ENCODE data around the gene MANBA. TPM values are rescaled to one million over a fixed set of nuclear protein-coding genes. Genes with fewer than 3 reads are reported as not detected.

MANBA gene
- total RNA-seq, 1 experiment from 2014 or later: 21.4 TPM

DNA sequence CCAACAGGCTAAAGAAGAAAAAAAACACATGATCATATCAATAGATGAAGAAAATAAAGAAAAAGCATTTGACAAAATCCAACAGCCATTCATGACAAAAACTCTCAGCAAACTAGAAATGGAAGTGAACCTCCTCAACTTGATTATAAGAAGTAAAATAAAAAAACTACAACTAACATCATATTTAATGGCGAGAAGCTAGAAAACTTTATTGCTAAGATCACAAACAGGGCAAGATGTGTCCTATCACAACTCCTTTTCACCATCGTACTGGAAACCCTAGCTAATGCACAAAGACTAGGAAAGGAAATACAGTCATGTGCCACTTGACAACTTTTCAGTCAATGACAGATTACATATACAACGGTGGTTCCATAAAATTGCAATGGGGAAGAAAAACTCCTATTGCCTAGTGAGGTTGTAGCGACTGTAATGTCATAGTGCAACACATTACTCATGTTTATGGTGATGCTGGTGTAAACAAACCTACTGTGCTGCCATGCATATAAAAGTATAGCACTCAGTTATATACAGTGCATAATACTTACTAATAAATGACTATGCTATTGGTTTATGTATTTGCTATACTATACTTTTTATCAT lies 12.1 kb upstream of the MANBA start:
- Histone ChIP-seq H3K4ac (ENCODE audit: low read depth, low read length) (no peak overlapping the region), H2BK20ac (ENCODE audit: low read depth, low read length, poor library complexity, severe bottlenecking) (no peak overlapping the region), H4K20me1 (ENCODE audit: control insufficient read depth, insufficient read depth, insufficient read length) (no peaks in the 10 kb centered on the region), H4K91ac (ENCODE audit: insufficient read length, low read depth, low read length) (no peak overlapping the region), H3K23ac (ENCODE audit: insufficient read length, low read depth, low read length) (no peak overlapping the region), H2AFZ (ENCODE audit: low read length) (no peak overlapping the region), H2BK5ac (ENCODE audit: insufficient read length, low read length) (no peak overlapping the region), H3K9me3 (ENCODE audit: control insufficient read depth, low read depth, low read length) (no peaks in the 10 kb centered on the region), H4K5ac (ENCODE audit: insufficient read length, low read depth, low read length) (no peak overlapping the region), H3K27ac (ENCODE audit: insufficient read length, low read depth, low read length) (no peak overlapping the region), H3K4me1 (ENCODE audit: insufficient read depth, low read length) (no peaks in the 10 kb centered on the region), H3K79me2 (ENCODE audit: insufficient read depth, low read length) (no peaks in the 10 kb centered on the region), H3K79me1 (ENCODE audit: insufficient read depth, low read depth, low read length, poor library complexity, severe bottlenecking) (no peaks in the 10 kb centered on the region), H3K27me3 (ENCODE audit: insufficient read depth, low read length) (no peaks in the 10 kb centered on the region), H2AK5ac (ENCODE audit: insufficient read length, low read length) (no peak overlapping the region), H3K4me2 (ENCODE audit: insufficient read depth, insufficient read length, low read length) (no peak overlapping the region), H2BK12ac (ENCODE audit: insufficient read length, low read depth, low read length) (no peak overlapping the region), H3K14ac (ENCODE audit: insufficient read depth, low read length) (no peak overlapping the region), H4K8ac (replicated peaks; ENCODE audit: insufficient read length, low read depth, low read length) (no peak overlapping the region), H2BK120ac (ENCODE audit: low read depth, low read length, poor library complexity, severe bottlenecking) (no peak overlapping the region), H3K56ac (ENCODE audit: insufficient read length, low read depth, low read length) (no peak overlapping the region), H3K18ac (ENCODE audit: insufficient read length, low read depth, low read length) (no peak overlapping the region), H3T11ph (ENCODE audit: low read length) (no peak overlapping the region), H3K23me2 (ENCODE audit: insufficient read length, low read depth, low read length, poor library complexity, severe bottlenecking) (no peaks in the 10 kb centered on the region), H3K9ac (ENCODE audit: extremely low read depth, insufficient read length, low read length) (no peak overlapping the region), H2BK15ac (ENCODE audit: low read depth, low read length) (no peak overlapping the region)
- Mint-ChIP-seq H3K4me3 (no peak overlapping the region), H3K9me3 (no peaks in the 10 kb centered on the region; a peak in 1 of 5 replicates), H3K4me1 (no peaks in the 10 kb centered on the region), H3K27me3 (ENCODE audit: low read depth) (no peaks in the 10 kb centered on the region; the same call in 1 of the 2 replicates), H3K36me3 (ENCODE audit: insufficient read depth in 1 of 3, low read depth in 3 of 3) (no peaks in the 10 kb centered on the region), H3K27ac (no peak overlapping the region)
- WGBS (ENCODE audit: extremely low coverage, insufficient read length, low lambda C conversion rate): no CpG with 5 or more reads among the region's 4 CpGs
- no peak for TF ChIP-seq CTCF (conservative IDR thresholded peaks at IDR 0.05)
- no peak for DNase-seq
